Liver (tissue), 9 donors: ENCODE data around the gene SLIT1. TPM values are rescaled to one million over a fixed set of nuclear protein-coding genes. Genes with fewer than 3 reads are reported as not detected.

Experiments used
- DNase-seq: peaks from one replicate; pipeline ENCODE4 v3.0.0-alpha.2; 2017; ENCODE audit warnings: low spot score
- H3K27ac ChIP-seq, 2 donors: one replicate each; pipeline ENCODE4 v1.7.0; 2013; ENCODE audit warnings: inconsistent platforms in 2 of 2, low read length in 2 of 2, control low read depth in 1 of 2, low read depth in 1 of 2, mild to moderate bottlenecking in 1 of 2
- H3K27me3 ChIP-seq, 4 donors: one replicate each; pipeline versions ENCODE4 v1.6.1 to v1.7.0; 2013; ENCODE audit warnings: low read length in 3 of 4, inconsistent platforms in 1 of 4, mild to moderate bottlenecking in 1 of 4, moderate library complexity in 1 of 4; ENCODE audit not compliant: control insufficient read depth in 4 of 4, insufficient read depth in 4 of 4
- H3K36me3 ChIP-seq, 4 donors: one replicate each; pipeline versions ENCODE4 v1.6.1 to v1.7.0; 2013; ENCODE audit warnings: low read length in 3 of 4, mild to moderate bottlenecking in 3 of 4, low read depth in 1 of 4, moderate library complexity in 1 of 4; ENCODE audit not compliant: control insufficient read depth in 4 of 4, insufficient read depth in 3 of 4
- H3K4me1 ChIP-seq, 4 donors: one replicate each; pipeline versions ENCODE4 v1.6.1 to v1.7.0; 2013; ENCODE audit warnings: low read length in 3 of 4, mild to moderate bottlenecking in 3 of 4, moderate library complexity in 1 of 4; ENCODE audit not compliant: control insufficient read depth in 4 of 4, insufficient read depth in 4 of 4
- H3K4me3 ChIP-seq, 3 donors: one replicate each; pipeline versions ENCODE4 v1.6.1 to v1.7.0; 2013; ENCODE audit warnings: low read length in 3 of 3, control low read depth in 1 of 3, low read depth in 1 of 3, mild to moderate bottlenecking in 1 of 3
- H3K9ac ChIP-seq, 2 donors: one replicate each; pipeline ENCODE4 v1.7.0; 2013; ENCODE audit warnings: low read length in 2 of 2, mild to moderate bottlenecking in 2 of 2, moderate library complexity in 2 of 2, control low read depth in 1 of 2, low read depth in 1 of 2
- H3K9me3 ChIP-seq, 4 donors: one replicate each; pipeline versions ENCODE4 v1.6.1 to v1.7.0; 2013; ENCODE audit warnings: low read length in 3 of 4; ENCODE audit not compliant: control insufficient read depth in 4 of 4
- FOXA1 ChIP-seq: IDR thresholded peaks from 2 replicates; pipeline ENCODE4 v1.6.1; 2016; ENCODE audit warnings: antibody characterized with exemption
- FOXA2 ChIP-seq: IDR thresholded peaks from 2 replicates; pipeline ENCODE4 v1.6.1; 2016; ENCODE audit warnings: antibody characterized with exemption
- GABPA ChIP-seq, 2 donors: IDR thresholded peaks in 1 of 2; conservative IDR thresholded peaks in 1 of 2; 2 replicates each; pipeline ENCODE4 v1.6.1; 2016; ENCODE audit warnings: antibody characterized with exemption in 2 of 2, mild to moderate bottlenecking in 1 of 2, moderate library complexity in 1 of 2
- HNF4A ChIP-seq, 2 donors: conservative IDR thresholded peaks; 2 replicates each; pipeline ENCODE4 v1.6.1; 2016; ENCODE audit warnings: antibody characterized with exemption in 2 of 2, mild to moderate bottlenecking in 2 of 2
- JUND ChIP-seq, 2 donors: IDR thresholded peaks; 2 replicates each; pipeline ENCODE4 v1.6.1; 2016; ENCODE audit warnings: antibody characterized with exemption in 2 of 2
- MAX ChIP-seq: IDR thresholded peaks from 2 replicates; pipeline ENCODE4 v1.6.1; 2016; ENCODE audit warnings: antibody characterized with exemption
- NR2F2 ChIP-seq: IDR thresholded peaks from 2 replicates; pipeline ENCODE4 v1.6.1; 2016; ENCODE audit warnings: antibody characterized with exemption
- RAD21 ChIP-seq, 2 donors: IDR thresholded peaks; 2 replicates each; pipeline ENCODE4 v1.6.1; 2016; ENCODE audit warnings: antibody characterized with exemption in 2 of 2, mild to moderate bottlenecking in 2 of 2
- REST ChIP-seq: IDR thresholded peaks from 2 replicates; pipeline ENCODE4 v1.6.1; 2016; ENCODE audit warnings: antibody characterized with exemption, mild to moderate bottlenecking
- RXRA ChIP-seq, 2 donors: IDR thresholded peaks; 2 replicates each; pipeline ENCODE4 v1.6.1; 2017 to 2018; ENCODE audit warnings: antibody characterized with exemption in 2 of 2, mild to moderate bottlenecking in 1 of 2
- SP1 ChIP-seq: IDR thresholded peaks from 2 replicates; pipeline ENCODE4 v1.6.1; 2018; ENCODE audit warnings: antibody characterized with exemption, mild to moderate bottlenecking
- TAF1 ChIP-seq: conservative IDR thresholded peaks from 2 replicates; pipeline ENCODE4 v1.6.1; 2016; ENCODE audit warnings: antibody characterized with exemption, mild to moderate bottlenecking
- WGBS: extraction: QIAGEN DNeasy Blood & Tissue Kit; methylation state at CpG from one replicate; pipeline ENCODE4 v1.1.7; 2013; 5-methylcytosine and 5-hydroxymethylcytosine counted together
- polyA plus RNA-seq, 2 donors: library from polyadenylated mRNA; stranded (reverse) in 1 of 2; unstranded in 1 of 2; fragments of 200-250 nt in 1 of 2; fragments of >200 nt in 1 of 2; fragmentation: Nextera tagmentation in 1 of 2; extraction: Ambion mirVana in 1 of 2; gene quantifications; one replicate each; pipeline versions ENCODE4 v1.2.1 to v1.2.3, GENCODE V29; 2013 to 2015
- total RNA-seq, 2 donors: library from RNA; depleted of rRNA; stranded (reverse); fragments of >200 nt; gene quantifications; one replicate each; pipeline ENCODE4 v1.2.3, GENCODE V29; 2014
- TF ChIP-seq, protein P1 (sequence below): IDR thresholded peaks from 2 replicates; pipeline ENCODE4 v1.6.1; 2016; ENCODE audit warnings: antibody characterized with exemption
- TF ChIP-seq, protein P2 (sequence below): fragments of 150-350 bp; IDR thresholded peaks from 2 replicates; pipeline ENCODE4 v1.5.1; 2017; ENCODE audit warnings: improper control_type of control experiment, low read depth, low read length; ENCODE audit not compliant: missing input control
- donor health status: healthy.
- donor health status: healthy.
- donor health status: healthy.
- donor health status: healthy.
- donor health status: healthy.

SLIT1 gene
- total and polyA plus RNA-seq, 4 donors = under 0.01 to 0.14 (median 0.06) TPM

DNA sequence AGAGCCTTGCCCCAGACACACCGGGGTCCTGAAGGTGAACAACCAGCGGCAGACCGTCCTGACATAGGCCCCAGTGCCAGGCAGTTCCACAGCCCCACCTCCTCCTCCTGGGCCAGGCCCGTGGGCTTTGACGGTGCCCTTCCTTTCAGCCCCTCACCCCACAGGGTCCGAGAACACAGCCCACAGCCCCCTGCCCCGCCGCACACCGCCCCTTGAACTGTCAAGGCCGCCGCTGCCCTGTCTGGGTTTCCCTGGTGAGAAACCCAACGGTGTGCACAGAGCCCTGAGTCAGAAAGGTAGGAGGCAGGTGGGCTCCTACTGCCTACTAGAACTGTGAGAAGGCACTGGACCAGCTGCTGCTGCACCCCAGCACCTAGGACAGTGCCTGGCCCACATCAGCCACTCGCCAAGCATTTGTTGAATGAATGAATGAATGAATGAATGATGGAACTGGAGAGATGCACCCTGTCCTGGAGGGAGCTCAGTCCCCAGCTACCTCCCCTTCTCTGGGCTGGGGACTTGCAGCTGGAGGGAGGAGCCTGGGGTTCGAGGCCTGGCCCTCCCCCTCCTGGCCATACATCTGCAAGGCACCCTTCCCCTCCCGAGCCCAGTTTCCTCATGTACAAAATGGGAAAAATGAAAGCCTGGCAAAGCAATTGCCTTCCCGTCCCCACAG, 117.9 kb downstream of the SLIT1 start:
- Histone ChIP-seq H3K9ac (no peak overlapping the region), H3K27ac (no peak overlapping the region), H3K9me3 (peaks cover 0 to 6% (median 1%) of the 10 kb centered on the region in 4 donors), H3K4me3 (no peak overlapping the region), H3K27me3 (no peaks in the 10 kb centered on the region), H3K4me1 (no peaks in the 10 kb centered on the region), H3K36me3 (no peaks in the 10 kb centered on the region)
- TF ChIP-seq, protein P1, sequence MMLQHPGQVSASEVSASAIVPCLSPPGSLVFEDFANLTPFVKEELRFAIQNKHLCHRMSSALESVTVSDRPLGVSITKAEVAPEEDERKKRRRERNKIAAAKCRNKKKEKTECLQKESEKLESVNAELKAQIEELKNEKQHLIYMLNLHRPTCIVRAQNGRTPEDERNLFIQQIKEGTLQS = no peak
- TF ChIP-seq GABPA (IDR thresholded peaks at IDR 0.05 in 1 of 2, conservative IDR thresholded peaks at IDR 0.05 in 1 of 2) (no peak), RXRA (IDR thresholded peaks at IDR 0.05) (no peak), JUND (IDR thresholded peaks at IDR 0.05) (no peak)
- TF ChIP-seq, protein P2, sequence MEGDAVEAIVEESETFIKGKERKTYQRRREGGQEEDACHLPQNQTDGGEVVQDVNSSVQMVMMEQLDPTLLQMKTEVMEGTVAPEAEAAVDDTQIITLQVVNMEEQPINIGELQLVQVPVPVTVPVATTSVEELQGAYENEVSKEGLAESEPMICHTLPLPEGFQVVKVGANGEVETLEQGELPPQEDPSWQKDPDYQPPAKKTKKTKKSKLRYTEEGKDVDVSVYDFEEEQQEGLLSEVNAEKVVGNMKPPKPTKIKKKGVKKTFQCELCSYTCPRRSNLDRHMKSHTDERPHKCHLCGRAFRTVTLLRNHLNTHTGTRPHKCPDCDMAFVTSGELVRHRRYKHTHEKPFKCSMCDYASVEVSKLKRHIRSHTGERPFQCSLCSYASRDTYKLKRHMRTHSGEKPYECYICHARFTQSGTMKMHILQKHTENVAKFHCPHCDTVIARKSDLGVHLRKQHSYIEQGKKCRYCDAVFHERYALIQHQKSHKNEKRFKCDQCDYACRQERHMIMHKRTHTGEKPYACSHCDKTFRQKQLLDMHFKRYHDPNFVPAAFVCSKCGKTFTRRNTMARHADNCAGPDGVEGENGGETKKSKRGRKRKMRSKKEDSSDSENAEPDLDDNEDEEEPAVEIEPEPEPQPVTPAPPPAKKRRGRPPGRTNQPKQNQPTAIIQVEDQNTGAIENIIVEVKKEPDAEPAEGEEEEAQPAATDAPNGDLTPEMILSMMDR = no peak
- 75% methylated on average over 16 of the region's 16 CpGs for WGBS
- DNase-seq = no peak

GRCh38 chr10:97066877-97067555, 118.7 kb downstream of the SLIT1 start:
- no peaks in the 10 kb centered on the region for H3K27me3 ChIP-seq
- 79% methylated on average over 13 of the region's 13 CpGs for WGBS

DNA sequence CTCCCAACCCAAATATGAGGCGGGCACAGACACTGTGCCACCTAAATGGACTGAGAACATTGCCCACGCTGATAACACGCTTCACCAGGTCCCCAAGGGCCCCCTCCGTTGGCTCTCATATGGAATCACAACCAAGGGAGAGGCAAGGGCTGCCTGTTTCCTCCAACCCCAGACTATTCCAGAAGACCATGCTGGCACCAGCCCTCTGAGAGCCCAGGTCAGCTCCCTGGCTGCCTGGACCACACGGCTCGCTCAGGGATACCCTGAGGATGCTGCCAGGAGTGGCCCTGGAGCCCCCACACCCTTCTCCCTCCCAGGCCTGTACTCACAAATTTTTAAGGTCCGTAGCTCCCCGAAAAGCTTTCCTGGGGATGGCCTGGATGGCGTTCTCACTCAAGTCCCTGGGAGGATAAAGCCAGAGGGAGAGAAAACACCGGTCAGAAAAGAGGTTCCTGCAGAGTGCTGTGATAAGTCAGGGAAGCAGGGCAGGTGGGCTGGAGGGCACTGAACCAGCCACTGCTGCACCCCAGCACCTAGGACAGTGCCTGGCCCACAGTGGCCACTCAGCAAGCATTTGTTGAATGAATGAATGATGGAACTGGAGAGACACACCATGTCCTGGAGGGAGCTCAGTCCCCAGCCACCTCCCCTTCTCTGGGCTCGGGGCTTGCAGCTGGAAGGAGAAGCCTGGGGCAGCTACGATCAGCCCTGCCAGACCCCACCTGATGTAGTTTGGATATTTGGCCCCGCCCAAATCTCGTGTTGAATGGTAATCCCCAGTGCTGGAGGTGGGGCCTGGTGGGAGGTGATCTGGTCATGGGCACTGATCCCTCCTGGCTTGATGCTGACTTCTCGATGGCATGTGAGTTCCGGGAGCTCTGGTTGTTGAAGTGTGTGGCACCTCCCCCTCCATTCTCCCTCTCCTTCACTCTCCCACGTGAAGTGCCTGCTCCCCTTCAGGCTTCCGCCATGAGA, 119.8 kb downstream of the SLIT1 start:
- Histone ChIP-seq H3K36me3 (no peaks in the 10 kb centered on the region), H3K9ac (no peak overlapping the region), H3K27me3 (no peaks in the 10 kb centered on the region), H3K9me3 (peaks cover 0 to 6% (median 1%) of the 10 kb centered on the region in 4 donors), H3K27ac (no peak overlapping the region), H3K4me1 (no peaks in the 10 kb centered on the region), H3K4me3 (no peak overlapping the region)
- no peak for TF ChIP-seq HNF4A (conservative IDR thresholded peaks at IDR 0.05)
- no peak for TF ChIP-seq SP1
- no peak for TF ChIP-seq FOXA2
- no peak for TF ChIP-seq JUND (IDR thresholded peaks at IDR 0.05)
- TF ChIP-seq RXRA (IDR thresholded peaks at IDR 0.05) = no peak
- TF ChIP-seq, protein P2 = no peak
- TF ChIP-seq GABPA (IDR thresholded peaks at IDR 0.05 in 1 of 2, conservative IDR thresholded peaks at IDR 0.05 in 1 of 2) = no peak
- TF ChIP-seq REST = no peak
- no peak for TF ChIP-seq MAX
- TF ChIP-seq TAF1 = no peak
- no peak for TF ChIP-seq FOXA1
- DNase-seq = no peak
- WGBS = 66% methylated on average over 18 of the region's 18 CpGs

More at GRCh38 chr10:97066877-97067555, 118.7 kb downstream of the SLIT1 start:
- Histone ChIP-seq H3K9ac (no peak overlapping the region), H3K27ac (no peak overlapping the region), H3K9me3 (peaks cover 0 to 6% (median 1%) of the 10 kb centered on the region in 4 donors), H3K4me1 (no peaks in the 10 kb centered on the region), H3K4me3 (no peak overlapping the region), H3K36me3 (no peaks in the 10 kb centered on the region)
- TF ChIP-seq RAD21 (IDR thresholded peaks at IDR 0.05) (no peak), NR2F2 (no peak), SP1 (no peak)
- no peak for DNase-seq
